Keratinocyte (primary cell): ENCODE results near the gene TBX18. TPM values are rescaled to one million over a fixed set of nuclear protein-coding genes. Genes with fewer than 3 reads are reported as not detected.

Experiments used
- DNase-seq: peaks from one replicate; pipeline ENCODE4 v3.0.0-alpha.2; 2011; ENCODE audit warnings: low read depth, missing footprints, low spot score
- FAIRE-seq: peaks from 2 replicates; lab custom pipeline; 2011; peaks lifted over from hg19 to GRCh38; lab: Jason Lieb, UNC
- H2AFZ ChIP-seq: 2 replicates; pipeline ENCODE4 v1.6.0; 2012; ENCODE audit warnings: low read length, control low read depth, inconsistent platforms; ENCODE audit not compliant: control insufficient read depth
- H3K27ac ChIP-seq: 2 replicates; pipeline ENCODE4 v1.5.1; 2011; ENCODE audit warnings: low read length; ENCODE audit not compliant: control insufficient read depth, insufficient read depth
- H3K27me3 ChIP-seq: 3 replicates; pipeline ENCODE4 v1.6.0; 2011; ENCODE audit warnings: low read length; ENCODE audit not compliant: control insufficient read depth, insufficient read depth; ENCODE audit errors: extremely low read depth
- H3K36me3 ChIP-seq, 2 experiments: 2 replicates in 1 of 2; 3 replicates in 1 of 2; pipeline ENCODE4 v1.5.1; 2011; ENCODE audit warnings: low read length in 2 of 2, mild to moderate bottlenecking in 1 of 2; ENCODE audit not compliant: control insufficient read depth in 2 of 2, insufficient read depth in 2 of 2; ENCODE audit errors: extremely low read depth in 1 of 2
- H3K4me1 ChIP-seq: 3 replicates; pipeline ENCODE4 v1.5.1; 2011; ENCODE audit warnings: low read length; ENCODE audit not compliant: control insufficient read depth, insufficient read depth; ENCODE audit errors: extremely low read depth
- H3K4me2 ChIP-seq: 3 replicates; pipeline ENCODE4 v1.6.0; 2011; ENCODE audit warnings: low read depth, low read length; ENCODE audit not compliant: control insufficient read depth, insufficient read depth; ENCODE audit errors: extremely low read depth
- H3K4me3 ChIP-seq, 3 experiments: fragments of 200-600 bp in 1 of 3; sonication (generic) in 1 of 3; 2 replicates in 2 of 3; 3 replicates in 1 of 3; pipeline ENCODE4 v1.5.1; 2011 to 2016; ENCODE audit warnings: low read length in 3 of 3, mild to moderate bottlenecking in 3 of 3, control low read depth in 2 of 3, inconsistent platforms in 1 of 3, low read depth in 1 of 3, mixed read lengths in 1 of 3, mixed run types in 1 of 3, moderate library complexity in 1 of 3; ENCODE audit not compliant: control insufficient read depth in 2 of 3, insufficient read depth in 2 of 3; ENCODE audit errors: extremely low read depth in 1 of 3
- H3K79me2 ChIP-seq: 2 replicates; pipeline ENCODE4 v1.6.0; 2012; ENCODE audit warnings: low read length; ENCODE audit not compliant: control insufficient read depth, insufficient read depth
- H3K9ac ChIP-seq: 3 replicates; pipeline ENCODE4 v1.6.0; 2011; ENCODE audit warnings: low read length; ENCODE audit not compliant: control insufficient read depth, insufficient read depth; ENCODE audit errors: extremely low read depth
- H3K9me1 ChIP-seq: 3 replicates; pipeline ENCODE4 v1.6.0; 2011; ENCODE audit warnings: low read length; ENCODE audit not compliant: control insufficient read depth, insufficient read depth; ENCODE audit errors: extremely low read depth
- H3K9me3 ChIP-seq: 2 replicates; pipeline ENCODE4 v1.5.1; 2012; ENCODE audit warnings: low read depth, low read length; ENCODE audit not compliant: control insufficient read depth
- H4K20me1 ChIP-seq: 3 replicates; pipeline ENCODE4 v1.6.0; 2011; ENCODE audit warnings: low read length; ENCODE audit not compliant: control insufficient read depth, insufficient read depth; ENCODE audit errors: extremely low read depth
- CTCF ChIP-seq, 3 experiments: IDR thresholded peaks in 1 of 3; conservative IDR thresholded peaks in 1 of 3; optimal IDR thresholded peaks in 1 of 3; 2 replicates in 2 of 3; 3 replicates in 1 of 3; pipeline versions ENCODE3 to v1.5.1; 2011; ENCODE audit warnings: low read length in 3 of 3, mild to moderate bottlenecking in 3 of 3, moderate library complexity in 2 of 3, control low read depth in 1 of 3, inconsistent platforms in 1 of 3; ENCODE audit not compliant: insufficient read depth in 2 of 3; ENCODE audit errors: extremely low read depth in 1 of 3
- EZH2 ChIP-seq: IDR thresholded peaks from one replicate; pipeline ENCODE4 v1.6.1; 2012; ENCODE audit warnings: inconsistent platforms, mild to moderate bottlenecking, low read length, moderate library complexity
- dilution Hi-C: fragments of 300-500 bp; cut with MboI; formaldehyde crosslinking; loops from one replicate; pipeline ENCODE4 v1.7.0; 2020; ENCODE audit warnings: low sequenced_read_pairs; ENCODE audit not compliant: extremely low pct_ligation_motif_present
- polyA plus RNA-seq, 5 experiments: library from polyadenylated mRNA; depleted of rRNA in 3 of 5; stranded (reverse) in 3 of 5; stranded (forward) in 1 of 5; unstranded in 1 of 5; fragments of >200 nt; gene quantifications; 1 replicate in 1 of 5; 2 replicates in 3 of 5; 3 replicates in 1 of 5; pipeline versions ENCODE4 v1.2.1 to v1.2.3, GENCODE V29; 2011 to 2012; ENCODE audit warnings: missing spikeins in 2 of 5, low read depth in 1 of 5, low replicate concordance in 1 of 5

The TBX18 gene
- polyA plus RNA-seq, 1 donor (not counting 4 experiments of a cell fraction or from before 2014, with no cell fraction given) = 0.03 TPM

GRCh38 chr6:84771756-84772356, 7.5 kb upstream of the TBX18 start:
- no peak overlapping the region for H3K27ac ChIP-seq
- dilution Hi-C loops = no loop called here

GRCh38 chr6:84771125-84771755, 6.8 kb upstream of the TBX18 start:
- dilution Hi-C loops = no loop called here

More at GRCh38 chr6:84771756-84772356, 7.5 kb upstream of the TBX18 start:
- H3K36me3 ChIP-seq = no peaks in the 10 kb centered on the region
- H3K9me1 ChIP-seq = no peaks in the 10 kb centered on the region
- TF ChIP-seq EZH2 (peak; percentile 58), CTCF (optimal IDR thresholded peaks at IDR 0.05 in 1 of 3, IDR thresholded peaks at IDR 0.05 in 1 of 3, conservative IDR thresholded peaks at IDR 0.05 in 1 of 3; ENCODE audit: extremely low read depth in 1 of 3, insufficient read depth in 2 of 3, low read length in 3 of 3) (no peak)
- H3K4me3 ChIP-seq = no peak overlapping the region
- no peak overlapping the region for H3K9ac ChIP-seq
- H3K4me2 ChIP-seq = no peak overlapping the region
- FAIRE-seq (no peak), DNase-seq (no peak)
- H2AFZ ChIP-seq = no peak overlapping the region
- no peaks in the 10 kb centered on the region for H4K20me1 ChIP-seq
- peaks cover 5% of the 10 kb centered on the region for H3K9me3 ChIP-seq
- H3K27me3 ChIP-seq = peaks cover 62% of the 10 kb centered on the region
- no peaks in the 10 kb centered on the region for H3K4me1 ChIP-seq
- no peaks in the 10 kb centered on the region for H3K79me2 ChIP-seq

More at GRCh38 chr6:84771125-84771755, 6.8 kb upstream of the TBX18 start:
- no peaks in the 10 kb centered on the region for H3K4me1 ChIP-seq
- H3K4me3 ChIP-seq = no peak overlapping the region
- no peak overlapping the region for H3K27ac ChIP-seq
- no peak overlapping the region for H2AFZ ChIP-seq
- peaks cover 68% of the 10 kb centered on the region for H3K27me3 ChIP-seq
- H3K9ac ChIP-seq = no peak overlapping the region
- FAIRE-seq (no peak), DNase-seq (no peak)
- H4K20me1 ChIP-seq = no peaks in the 10 kb centered on the region
- TF ChIP-seq CTCF (optimal IDR thresholded peaks at IDR 0.05 in 1 of 3, IDR thresholded peaks at IDR 0.05 in 1 of 3, conservative IDR thresholded peaks at IDR 0.05 in 1 of 3; ENCODE audit: extremely low read depth in 1 of 3, insufficient read depth in 2 of 3, low read length in 3 of 3) = no peak
- no peak for TF ChIP-seq EZH2
- no peaks in the 10 kb centered on the region for H3K36me3 ChIP-seq
- H3K79me2 ChIP-seq = no peaks in the 10 kb centered on the region
- H3K9me1 ChIP-seq = no peaks in the 10 kb centered on the region
- H3K9me3 ChIP-seq = peaks cover 5% of the 10 kb centered on the region
- no peak overlapping the region for H3K4me2 ChIP-seq
